ENCODE results near the gene ELOVL7.
"Not testable (repeated sequence)": the region's sequence is repeated elsewhere in the genome, so short reads cannot be mapped to it uniquely, and the experiment has no call there.

The ELOVL7 gene

DNA sequence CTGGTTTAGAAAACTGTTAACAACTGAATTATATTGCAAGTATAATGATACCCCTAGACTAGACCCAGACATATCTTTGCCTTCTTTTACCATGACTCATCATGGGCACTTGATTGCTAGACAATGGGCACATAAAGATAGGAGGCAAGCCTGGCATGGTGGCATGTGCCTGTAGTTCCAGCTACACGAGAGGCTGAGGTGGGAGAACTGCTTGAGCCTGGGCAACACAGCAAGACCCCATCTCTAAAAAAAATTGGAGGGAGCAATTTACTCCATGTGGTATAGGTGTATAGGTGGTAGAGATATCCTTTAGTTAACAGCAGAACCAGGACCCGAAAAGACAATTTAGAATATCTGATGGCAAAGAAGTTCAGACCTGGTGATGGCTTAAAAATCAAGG is 51.6 kb downstream of the ELOVL7 start:
- DNase-seq, result no peak

DNA sequence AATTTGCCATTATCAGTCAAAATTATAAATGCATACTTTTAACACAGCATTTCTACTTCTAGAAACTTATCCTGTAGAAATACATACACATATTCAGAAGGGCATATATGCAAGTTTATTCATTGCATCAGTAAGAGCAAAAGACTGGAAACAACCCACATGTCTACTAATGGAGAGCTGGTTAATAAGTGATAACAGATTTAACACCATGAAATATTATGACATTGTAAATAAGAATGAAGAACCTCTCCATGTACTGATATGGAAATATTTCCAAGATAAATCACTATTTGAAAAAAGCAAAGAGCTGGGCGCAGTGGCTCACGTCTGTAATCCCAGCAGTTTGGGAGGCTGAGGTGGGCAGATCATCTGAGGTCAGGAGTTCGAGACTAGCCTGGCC is 54.5 kb downstream of the ELOVL7 start:
- no peak for DNase-seq

- DNase-seq, result no peak
Observed at GRCh38 chr5:60788863-60789513, 55.1 kb downstream of the ELOVL7 start.

DNA sequence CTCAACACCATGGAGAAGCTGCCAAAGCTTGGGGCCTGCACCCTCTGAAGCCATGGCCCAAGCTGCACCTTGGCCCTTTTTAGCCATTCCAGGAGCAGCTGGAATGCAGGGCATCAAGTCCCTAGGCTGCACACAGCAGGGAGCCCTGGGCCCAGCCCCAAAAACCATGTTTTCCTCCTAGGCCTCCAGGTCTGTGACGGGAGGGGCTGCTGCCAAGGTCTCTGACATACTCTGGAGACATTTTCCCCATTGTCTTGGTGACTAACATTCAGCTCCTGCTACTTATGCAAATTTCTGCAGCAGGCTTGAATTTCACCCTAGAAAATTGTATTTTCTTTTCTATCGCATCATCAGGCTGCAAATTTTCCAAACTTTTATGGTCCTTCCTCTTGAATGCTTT is 64.6 kb downstream of the ELOVL7 start:
- no peak for DNase-seq

- DNase-seq, result no peak
Observed at GRCh38 chr5:60776343-60776742, 67.7 kb downstream of the ELOVL7 start.

DNA sequence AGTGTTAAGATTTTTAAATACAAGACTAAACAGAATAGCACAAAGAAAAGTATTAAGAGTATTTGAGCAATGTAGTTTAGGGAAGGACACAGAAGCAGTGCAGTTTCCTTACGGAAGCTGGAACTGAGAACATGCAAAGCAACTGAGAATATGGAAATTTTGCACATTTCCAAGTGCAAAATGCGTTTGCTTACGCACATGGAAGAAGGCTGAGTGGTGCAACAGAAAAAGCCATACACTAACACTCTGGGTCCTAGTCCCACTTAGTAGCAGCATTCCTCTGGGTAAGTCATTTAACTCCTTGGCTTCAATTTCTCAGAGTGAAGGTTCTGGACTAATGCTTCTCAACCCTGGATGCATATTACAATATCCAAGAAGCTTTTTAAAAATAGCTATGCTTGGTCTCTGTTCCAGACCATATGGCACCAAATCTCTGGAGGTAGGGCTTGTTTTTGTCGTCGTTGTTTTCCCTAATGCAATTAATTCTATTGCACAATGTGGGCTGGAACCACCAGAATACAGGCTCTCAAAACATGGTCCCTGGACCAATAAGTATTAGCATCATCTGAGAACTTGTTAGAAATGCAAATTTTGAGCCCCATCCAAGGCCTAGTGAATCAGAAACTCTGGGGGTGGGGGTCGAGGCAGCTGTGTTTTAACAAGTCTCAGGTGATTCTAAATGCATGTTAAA is 78.9 kb downstream of the ELOVL7 start:
- no peak for DNase-seq

DNA sequence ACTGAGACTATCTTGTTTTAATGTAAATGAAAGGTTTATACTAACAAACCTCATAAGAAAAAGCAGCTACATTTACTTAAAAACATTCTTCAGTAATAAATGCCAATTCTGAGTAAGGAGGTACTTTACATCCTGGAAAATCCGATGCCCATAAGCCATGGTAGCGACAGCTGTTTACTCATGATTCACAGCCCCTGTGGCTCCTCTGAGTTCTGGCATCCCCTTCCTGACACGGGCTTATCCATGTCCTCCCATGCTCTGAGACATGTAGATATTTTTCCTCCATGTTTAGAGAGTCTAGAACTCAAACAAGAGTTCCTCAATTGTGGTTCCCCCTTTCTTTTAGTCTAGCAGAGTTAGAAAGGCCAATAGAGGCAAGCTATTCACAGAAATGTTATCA is 81.0 kb downstream of the ELOVL7 start:
- DNase-seq, result no peak

DNA sequence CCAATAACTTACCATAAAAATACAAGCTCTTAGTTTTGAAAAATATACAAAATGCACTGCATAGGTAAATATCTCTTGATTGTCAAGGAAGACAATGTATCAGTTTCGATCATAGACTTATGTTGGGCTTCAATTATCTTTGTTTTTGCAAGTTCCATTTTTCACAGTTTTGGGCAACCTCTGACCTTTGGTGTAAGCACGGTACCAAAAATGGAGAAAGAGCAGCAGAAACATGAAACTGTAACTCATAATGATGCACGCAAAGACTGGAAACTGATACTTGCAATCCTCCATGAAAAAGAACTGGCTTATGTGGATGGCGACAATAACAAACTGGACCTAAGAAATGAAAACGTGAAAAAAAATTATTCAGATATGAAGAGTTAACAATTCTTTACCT is 89.6 kb downstream of the ELOVL7 start:
- no peak for DNase-seq

- DNase-seq, result no peak
Observed at GRCh38 chr5:60744682-60745081, 99.4 kb downstream of the ELOVL7 start.

- no peak for DNase-seq
Observed at GRCh38 chr5:60743511-60744314, 100.4 kb downstream of the ELOVL7 start.

- DNase-seq, result no peak
Observed at GRCh38 chr5:60740322-60740721, 103.7 kb downstream of the ELOVL7 start.

DNA sequence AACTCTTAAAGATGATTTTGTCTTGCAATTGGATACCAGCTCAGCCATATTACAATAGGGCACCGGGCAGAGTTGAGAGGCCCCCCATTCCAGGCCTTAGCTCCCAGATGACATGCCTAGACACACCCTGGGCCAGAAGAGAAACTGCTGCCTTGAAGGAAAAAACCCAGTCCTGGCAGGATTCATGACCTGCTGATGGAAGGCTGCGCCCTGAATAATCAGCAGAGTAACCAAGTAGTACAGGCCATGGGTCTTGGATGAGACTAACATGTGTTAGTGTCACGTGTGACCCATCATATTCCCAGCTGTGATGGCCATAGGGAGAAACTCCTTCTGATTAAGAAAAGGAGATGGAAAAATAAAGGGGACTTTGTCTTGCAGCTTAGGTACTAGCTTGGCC is 105.1 kb downstream of the ELOVL7 start:
- DNase-seq, result no peak

- no peak for DNase-seq
Observed at GRCh38 chr5:60738461-60738860, 105.6 kb downstream of the ELOVL7 start.

GRCh38 chr5:60730858-60731257 is 113.2 kb downstream of the ELOVL7 start:
- not testable (repeated sequence) for DNase-seq

GRCh38 chr5:60727033-60727679 is 116.9 kb downstream of the ELOVL7 start:
- DNase-seq, result no peak

DNA sequence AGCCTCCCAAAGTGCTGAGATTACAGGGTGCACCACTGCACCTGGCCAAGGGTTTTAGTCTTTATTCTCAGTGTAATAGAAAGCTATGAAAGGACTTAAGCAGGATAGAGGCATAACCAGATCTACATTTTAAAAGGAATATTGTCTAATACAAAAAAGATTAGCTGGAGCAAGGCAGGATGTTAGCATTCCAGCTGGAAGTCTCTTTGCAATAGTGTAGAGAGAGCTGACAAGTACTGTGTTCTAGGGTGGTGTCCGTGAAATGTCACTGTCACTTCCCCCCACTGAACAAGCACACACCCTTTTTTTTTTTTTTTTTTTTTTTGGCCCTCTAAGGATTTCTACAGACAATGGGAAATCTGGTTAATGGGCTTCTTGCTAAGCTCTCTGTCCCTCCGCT is 119.9 kb downstream of the ELOVL7 start:
- no peak for DNase-seq

DNA sequence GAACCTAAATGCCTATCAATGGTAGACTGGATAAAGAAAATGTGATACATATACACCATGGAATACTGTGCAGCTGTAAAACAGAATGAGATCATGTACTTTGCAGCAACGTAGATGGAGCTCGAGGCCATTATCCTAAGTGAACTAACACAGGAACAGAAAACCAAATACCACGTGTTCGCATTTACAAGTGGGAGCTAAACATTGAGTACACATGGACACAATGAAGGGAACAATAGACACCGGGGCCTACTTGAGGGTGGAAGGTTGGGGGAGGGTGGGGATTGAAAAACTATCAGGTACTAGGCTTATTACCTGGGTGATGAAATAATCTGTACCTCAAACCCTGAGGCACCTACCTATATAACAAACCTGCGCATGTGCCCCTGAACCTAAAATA is 121.7 kb downstream of the ELOVL7 start:
- no peak for DNase-seq

GRCh38 chr5:60719329-60719728 is 124.7 kb downstream of the ELOVL7 start:
- DNase-seq, result no peak

- no peak for DNase-seq
Observed at GRCh38 chr5:60718166-60718892, 125.7 kb downstream of the ELOVL7 start.

DNA sequence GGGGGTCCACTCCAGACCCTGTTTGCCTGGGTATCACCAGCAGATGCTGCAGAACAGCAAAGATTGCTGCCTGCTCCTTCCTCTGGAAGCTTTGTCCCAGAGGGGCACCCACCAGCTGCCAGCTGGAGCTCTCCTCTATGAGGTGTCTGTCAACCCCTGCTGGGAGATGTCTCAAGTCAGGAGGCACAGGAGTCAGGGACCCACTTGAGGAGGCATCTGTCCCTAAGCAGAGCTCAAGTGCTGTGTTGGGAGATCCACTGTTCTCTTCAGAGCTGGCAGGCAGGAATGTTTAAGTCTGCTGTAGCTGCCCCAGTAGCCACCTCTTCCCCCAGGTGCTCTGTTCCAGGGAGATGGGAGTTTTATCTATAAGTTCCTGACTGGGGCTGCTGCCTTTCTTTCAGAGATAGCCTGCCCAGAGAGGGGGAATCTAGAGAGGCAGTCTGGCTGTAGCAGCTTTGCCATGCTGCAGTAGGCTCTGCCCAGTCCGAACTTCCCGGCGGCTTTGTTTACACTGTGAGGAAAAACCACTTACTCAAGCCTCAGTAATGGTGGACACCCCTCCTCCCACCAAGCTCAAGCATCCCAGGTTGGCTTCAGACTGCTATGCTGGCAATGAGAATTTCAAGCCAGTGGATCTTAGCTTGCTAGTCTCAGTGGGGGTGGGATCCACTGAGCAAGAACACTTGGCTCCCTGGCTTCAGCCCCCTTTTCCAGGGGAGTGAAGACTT is 128.7 kb downstream of the ELOVL7 start:
- DNase-seq, result not testable (repeated sequence)

GRCh38 chr5:60712950-60713349 is 131.1 kb downstream of the ELOVL7 start:
- no peak for DNase-seq

DNA sequence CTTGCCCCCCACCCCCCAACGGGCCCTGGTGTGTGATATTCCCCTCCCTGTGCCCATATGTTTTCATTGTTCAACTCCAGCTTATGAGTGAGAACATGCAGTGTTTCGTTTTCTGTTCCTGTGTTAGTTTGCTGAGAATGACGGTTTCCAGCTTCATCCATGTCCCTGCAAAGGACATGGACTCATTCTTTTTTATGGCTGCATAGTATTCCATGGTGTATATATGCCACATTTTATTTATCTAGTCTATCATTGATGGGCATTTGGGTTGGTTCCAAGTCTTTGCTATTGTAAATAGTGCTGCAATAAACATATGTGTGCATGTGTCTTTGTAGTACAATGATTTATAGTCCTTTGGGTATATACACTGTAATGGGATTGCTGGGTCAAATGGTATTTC is 132.2 kb downstream of the ELOVL7 start:
- DNase-seq, result not testable (repeated sequence)
